GM12865 (cell line): Measurements from ENCODE around the gene AOAH.
A peak's percentile ranks its signal among the peaks of the same experiment; 100 is the strongest.

Source experiments
- DNase-seq: peaks from one replicate; pipeline ENCODE4 v3.0.0; 2010; ENCODE audit warnings: low read depth
- H3K4me3 ChIP-seq: 2 replicates; pipeline ENCODE4 v1.5.1; 2011; ENCODE audit warnings: mild to moderate bottlenecking, low read depth, low read length, control low read depth
- TF ChIP-seq, protein P1 (sequence below): IDR thresholded peaks from 2 replicates; pipeline ENCODE4 v1.5.1; 2011; ENCODE audit warnings: low read length, control low read depth, low read depth, inconsistent platforms; ENCODE audit not compliant: insufficient read depth; ENCODE audit errors: missing control alignments

AOAH gene

DNA sequence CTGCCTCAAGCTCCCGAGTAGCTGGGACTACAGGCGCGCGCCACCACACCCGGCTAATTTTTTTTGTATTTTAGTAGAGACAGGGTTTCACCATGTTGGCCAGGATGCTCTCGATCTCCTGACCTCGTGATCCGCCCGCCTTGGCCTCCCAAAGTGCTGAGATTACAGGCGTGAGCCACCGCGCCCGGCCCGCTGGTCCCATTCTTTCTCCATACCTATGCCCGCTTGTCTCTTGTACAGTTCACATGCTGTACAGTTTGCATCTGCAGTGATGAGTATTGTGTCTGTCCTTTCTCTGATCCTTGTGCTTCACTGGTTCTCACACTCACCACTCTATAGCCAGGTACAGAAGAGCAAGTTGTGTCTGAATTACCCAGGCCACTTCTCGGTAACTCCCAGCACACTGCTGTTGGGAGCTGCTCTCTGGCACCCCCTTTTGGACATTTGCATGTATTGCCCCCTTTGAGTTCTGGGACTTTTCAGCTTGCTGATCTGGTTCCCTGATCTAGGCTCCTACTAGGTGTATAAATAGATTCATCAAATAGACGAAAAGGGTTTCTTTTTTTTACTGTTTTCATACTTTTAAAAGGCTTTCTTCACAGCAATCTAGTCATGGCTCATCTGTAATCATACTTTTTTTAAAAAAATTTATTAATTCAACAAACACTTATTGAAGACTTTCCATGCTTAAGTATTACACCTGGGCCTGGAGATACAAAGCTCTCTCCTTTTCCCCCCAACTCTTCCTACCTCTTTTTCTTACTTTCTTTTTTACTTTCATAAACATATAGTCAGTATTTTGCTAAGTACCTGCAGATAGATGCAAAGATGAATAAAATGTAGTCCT, 53.5 kb downstream of the AOAH start:
- peak; percentile 69 for DNase-seq
- TF ChIP-seq, protein P1, sequence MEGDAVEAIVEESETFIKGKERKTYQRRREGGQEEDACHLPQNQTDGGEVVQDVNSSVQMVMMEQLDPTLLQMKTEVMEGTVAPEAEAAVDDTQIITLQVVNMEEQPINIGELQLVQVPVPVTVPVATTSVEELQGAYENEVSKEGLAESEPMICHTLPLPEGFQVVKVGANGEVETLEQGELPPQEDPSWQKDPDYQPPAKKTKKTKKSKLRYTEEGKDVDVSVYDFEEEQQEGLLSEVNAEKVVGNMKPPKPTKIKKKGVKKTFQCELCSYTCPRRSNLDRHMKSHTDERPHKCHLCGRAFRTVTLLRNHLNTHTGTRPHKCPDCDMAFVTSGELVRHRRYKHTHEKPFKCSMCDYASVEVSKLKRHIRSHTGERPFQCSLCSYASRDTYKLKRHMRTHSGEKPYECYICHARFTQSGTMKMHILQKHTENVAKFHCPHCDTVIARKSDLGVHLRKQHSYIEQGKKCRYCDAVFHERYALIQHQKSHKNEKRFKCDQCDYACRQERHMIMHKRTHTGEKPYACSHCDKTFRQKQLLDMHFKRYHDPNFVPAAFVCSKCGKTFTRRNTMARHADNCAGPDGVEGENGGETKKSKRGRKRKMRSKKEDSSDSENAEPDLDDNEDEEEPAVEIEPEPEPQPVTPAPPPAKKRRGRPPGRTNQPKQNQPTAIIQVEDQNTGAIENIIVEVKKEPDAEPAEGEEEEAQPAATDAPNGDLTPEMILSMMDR, result peak; percentile 86
- H3K4me3 ChIP-seq, result no peak overlapping the region

DNA sequence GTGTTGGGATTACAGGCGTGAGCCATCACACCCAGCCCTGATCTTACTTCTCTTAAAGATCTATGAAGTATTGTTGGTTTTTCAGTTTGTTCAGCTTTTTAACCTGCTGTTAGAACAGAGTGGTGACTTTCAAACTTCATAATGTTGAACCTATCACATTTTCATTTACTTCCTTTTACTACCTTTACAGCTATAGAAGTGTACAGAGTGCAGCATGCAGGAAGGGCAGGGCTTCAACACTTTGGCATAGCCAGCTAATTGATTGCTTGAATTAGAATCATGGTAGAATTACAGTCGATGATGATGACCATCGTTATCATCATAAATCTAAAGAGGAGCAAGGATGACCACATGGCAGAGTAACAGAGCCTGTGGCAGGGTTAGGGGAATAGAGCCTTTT, 55.5 kb downstream of the AOAH start:
- TF ChIP-seq, protein P1, result no peak
- no peak for DNase-seq
- no peak overlapping the region for H3K4me3 ChIP-seq

DNA sequence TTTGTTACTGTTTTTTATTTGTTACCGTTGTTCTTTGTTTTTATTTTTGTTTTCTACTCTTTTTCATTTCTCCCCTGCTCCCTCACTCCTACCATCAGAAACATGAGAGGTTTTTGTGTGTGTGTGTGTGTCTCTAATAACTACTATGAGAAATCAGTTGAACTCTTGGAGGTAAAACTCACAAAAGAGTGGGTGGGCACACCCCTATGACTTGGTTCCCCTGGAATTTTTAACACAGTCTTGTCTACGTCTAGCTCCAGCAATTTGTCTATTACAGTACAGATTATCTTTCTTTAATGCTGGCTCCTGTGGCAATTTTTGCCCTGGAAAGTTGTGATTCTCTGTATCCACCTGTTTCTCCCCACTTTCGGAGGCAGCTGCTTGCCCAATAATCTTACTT, 56.2 kb downstream of the AOAH start:
- TF ChIP-seq, protein P1, result no peak

DNA sequence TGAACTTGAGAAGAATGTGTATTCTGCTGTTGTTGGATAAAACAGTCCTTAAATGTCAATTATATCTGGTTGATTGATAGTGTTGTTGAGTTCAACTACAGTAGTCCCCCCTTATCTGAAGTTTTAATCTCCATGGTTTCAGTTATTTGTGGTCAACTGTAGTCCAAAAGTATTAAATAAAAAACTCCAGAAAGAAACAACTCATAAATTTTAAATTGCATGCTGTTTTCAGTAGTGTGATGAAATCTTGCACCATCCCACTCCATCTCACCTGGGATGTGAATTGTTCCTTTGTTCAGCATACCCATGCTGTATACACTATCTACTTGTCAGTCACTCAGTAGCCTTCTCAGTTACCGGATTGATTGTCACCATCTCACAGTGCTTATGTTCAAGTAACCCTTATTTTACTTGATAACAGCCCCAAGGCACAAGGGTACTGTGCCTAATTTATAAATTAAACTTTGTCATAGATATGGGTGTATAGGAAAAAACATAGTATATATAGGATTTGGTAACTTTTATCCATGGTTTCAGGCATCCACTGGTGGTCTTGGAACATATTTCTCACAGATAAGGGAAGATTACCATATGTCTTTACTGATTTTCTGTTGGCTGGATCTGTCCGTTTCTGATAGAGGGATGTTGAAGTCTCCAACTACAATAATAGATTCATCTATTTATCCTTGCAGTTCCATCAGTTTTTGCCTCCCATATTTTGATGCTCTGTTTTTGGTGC, 57.1 kb downstream of the AOAH start:
- DNase-seq, result no peak
- TF ChIP-seq, protein P1, result no peak
- H3K4me3 ChIP-seq, result no peak overlapping the region

More for the DNA sequence above, 56.2 kb downstream of the AOAH start:
- DNase-seq, result no peak
- H3K4me3 ChIP-seq, result no peak overlapping the region

DNA sequence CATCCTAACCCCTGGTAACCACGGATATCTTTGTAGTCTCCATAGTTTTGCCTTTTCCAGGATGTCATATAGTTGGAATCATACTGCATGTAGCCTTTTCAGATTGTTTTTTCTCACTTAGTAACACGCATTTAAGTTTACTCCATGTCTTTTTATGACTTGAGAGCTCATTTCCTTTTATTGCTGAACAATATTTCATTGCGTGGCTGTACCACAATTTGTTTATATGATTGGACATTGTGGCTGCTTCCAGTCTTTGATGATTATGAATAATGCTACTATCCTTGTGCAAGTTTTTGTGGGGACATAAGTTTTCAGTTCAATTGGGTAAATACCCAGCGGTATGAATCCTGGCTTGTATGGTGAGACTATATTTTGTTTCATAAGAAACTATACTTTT, 60.8 kb downstream of the AOAH start:
- TF ChIP-seq, protein P1, result no peak
- no peak overlapping the region for H3K4me3 ChIP-seq
- DNase-seq, result no peak

DNA sequence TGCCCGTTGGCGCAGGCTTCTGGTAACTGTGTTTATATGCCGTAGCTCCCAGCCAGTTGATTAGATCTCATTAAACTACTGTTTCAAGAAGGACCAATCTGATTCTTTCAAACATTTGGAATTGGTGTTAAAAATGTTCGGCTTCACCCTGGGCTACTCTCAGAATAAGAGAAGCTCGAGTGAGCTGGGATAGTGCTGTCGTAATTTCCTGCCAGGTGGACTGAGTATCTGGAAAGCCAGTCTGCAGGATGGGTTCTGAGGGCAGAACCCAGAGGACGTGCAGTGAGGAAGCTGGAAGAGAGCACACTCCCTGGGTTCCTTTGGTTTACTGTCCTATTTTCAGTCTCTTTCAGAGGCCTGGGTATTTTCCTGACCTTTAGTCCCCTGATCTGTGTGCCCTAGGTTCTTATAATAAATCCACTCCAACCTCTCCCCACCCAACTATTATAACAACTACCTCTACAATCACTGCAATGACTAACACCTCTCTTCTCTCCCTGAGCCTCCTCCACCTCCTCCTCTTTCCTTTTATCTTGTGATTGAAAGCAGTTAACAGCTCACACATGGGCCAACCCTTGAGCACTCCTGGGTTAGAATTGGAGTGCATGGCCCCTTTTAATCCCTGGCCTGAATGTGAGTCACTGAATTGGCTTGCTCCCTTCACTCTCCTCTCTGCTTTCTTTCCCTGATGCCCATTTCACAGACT, 63.0 kb downstream of the AOAH start:
- no peak for DNase-seq
- TF ChIP-seq, protein P1, result no peak
- no peak overlapping the region for H3K4me3 ChIP-seq
